MM.1S (cell line): ENCODE results near the gene PIP5K1C.
A peak's percentile ranks its signal among the peaks of the same experiment; 100 is the strongest.

Experiments
- DNase-seq: peaks from one replicate; pipeline ENCODE4 v3.0.0-alpha.2; 2015
- H2AFZ ChIP-seq: fragments of 300-600 bp; sonication (generic); 2 replicates; pipeline ENCODE4 v1.6.0; 2016; ENCODE audit warnings: antibody characterized with exemption, low read length
- H3F3A ChIP-seq: fragments of 300-600 bp; sonication (generic); 2 replicates; pipeline ENCODE4 v1.6.1; 2016; ENCODE audit warnings: mild to moderate bottlenecking, antibody characterized with exemption, low read length, moderate library complexity, mixed read lengths; ENCODE audit not compliant: insufficient read depth
- H3K27ac ChIP-seq: fragments of 300-600 bp; sonication (generic); 2 replicates; pipeline ENCODE4 v1.5.1; 2016; ENCODE audit warnings: mild to moderate bottlenecking, low read length
- H3K27me3 ChIP-seq: fragments of 300-600 bp; sonication (generic); replicated peaks from 2 replicates; pipeline ENCODE4 v1.6.0; 2016; ENCODE audit warnings: low read length; ENCODE audit not compliant: insufficient read depth
- H3K36me3 ChIP-seq: fragments of 300-600 bp; sonication (generic); replicated peaks from 2 replicates; pipeline ENCODE4 v1.6.1; 2016; ENCODE audit warnings: mild to moderate bottlenecking, low read length, mixed read lengths; ENCODE audit not compliant: insufficient read depth
- H3K4me1 ChIP-seq: fragments of 300-600 bp; sonication (generic); 2 replicates; pipeline ENCODE4 v1.6.1; 2016; ENCODE audit warnings: low read length, mixed read lengths
- H3K4me2 ChIP-seq: fragments of 300-600 bp; sonication (generic); 2 replicates; pipeline ENCODE4 v1.6.0; 2016; ENCODE audit warnings: low read depth, low read length
- H3K4me3 ChIP-seq: fragments of 300-600 bp; sonication (generic); 2 replicates; pipeline ENCODE4 v1.5.1; 2016; ENCODE audit warnings: low read length, mixed read lengths
- H3K79me2 ChIP-seq: fragments of 300-600 bp; sonication (generic); 2 replicates; pipeline ENCODE4 v1.6.1; 2016; ENCODE audit warnings: mixed run types, low read length, mixed read lengths
- H3K9ac ChIP-seq: fragments of 300-600 bp; sonication (generic); 2 replicates; pipeline ENCODE4 v1.6.1; 2016; ENCODE audit warnings: low read length, mixed read lengths
- H3K9me2 ChIP-seq: fragments of 300-600 bp; sonication (generic); replicated peaks from 2 replicates; pipeline ENCODE4 v1.6.1; 2016; ENCODE audit warnings: mild to moderate bottlenecking, low read length, mixed read lengths; ENCODE audit not compliant: insufficient read depth
- H3K9me3 ChIP-seq: fragments of 300-600 bp; sonication (generic); replicated peaks from 2 replicates; pipeline ENCODE4 v1.6.1; 2016; ENCODE audit warnings: mild to moderate bottlenecking, low read length, mixed read lengths; ENCODE audit not compliant: insufficient read depth
- H4K20me1 ChIP-seq: fragments of 300-600 bp; sonication (generic); 2 replicates; pipeline ENCODE4 v1.6.1; 2016; ENCODE audit warnings: mild to moderate bottlenecking, low read length, moderate library complexity, mixed read lengths; ENCODE audit not compliant: insufficient read depth
- EZH2 ChIP-seq: fragments of 300-600 bp; sonication (generic); optimal IDR thresholded peaks from 2 replicates; pipeline ENCODE3; 2017; ENCODE audit warnings: low read depth, mild to moderate bottlenecking, antibody characterized with exemption, low read length, mixed read lengths
- EZH2phosphoT487 ChIP-seq: fragments of 300-600 bp; sonication (generic); IDR thresholded peaks from 2 replicates; pipeline ENCODE4 v1.6.1; 2018; ENCODE audit warnings: antibody characterized with exemption, low read length
- TF ChIP-seq, protein P1 (sequence below): fragments of 300-600 bp; sonication (generic); IDR thresholded peaks from 2 replicates; pipeline ENCODE4 v1.5.1; 2016; ENCODE audit warnings: antibody characterized with exemption, low read length, mixed read lengths

The PIP5K1C gene

DNA sequence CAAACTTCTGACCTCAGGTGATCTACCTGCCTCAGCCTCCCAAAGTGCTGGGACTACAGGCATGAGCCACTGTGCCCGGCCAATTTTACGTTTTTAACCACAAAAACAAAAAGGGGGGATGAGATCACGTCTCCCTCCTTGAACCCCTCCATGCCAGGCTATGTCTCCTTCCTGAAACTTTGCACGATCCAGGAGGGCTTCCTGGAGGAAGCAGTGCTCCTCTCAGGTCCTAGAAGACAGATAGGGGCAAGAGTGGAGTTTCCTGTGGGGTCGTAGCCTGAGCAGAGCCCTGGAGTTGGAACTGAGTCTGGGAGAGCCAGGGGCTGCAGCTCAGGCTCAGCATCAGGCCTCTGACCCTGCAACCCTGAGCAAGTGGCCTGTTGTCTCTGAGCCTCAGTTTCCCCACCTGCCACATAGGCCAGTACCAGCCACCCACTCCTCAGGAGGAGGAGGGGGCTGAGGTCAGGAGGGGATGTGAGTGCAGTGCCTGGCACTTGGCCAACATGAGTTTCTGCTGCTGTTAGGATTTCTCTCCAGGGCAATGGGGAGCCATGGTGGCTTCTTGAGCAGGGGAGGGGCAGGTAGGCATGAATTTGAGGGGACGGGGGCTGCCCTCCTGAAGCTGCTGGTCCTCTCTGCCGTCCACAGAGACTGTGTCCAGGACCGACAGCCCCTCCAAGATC lies 45.2 kb upstream of the PIP5K1C start:
- Histone ChIP-seq H3K36me3 (no peaks in the 10 kb centered on the region), H3K27me3 (peaks cover 33% of the 10 kb centered on the region), H3K79me2 (no peaks in the 10 kb centered on the region), H3K9ac (no peak overlapping the region), H3K4me1 (no peaks in the 10 kb centered on the region), H2AFZ (no peak overlapping the region), H3K9me3 (no peaks in the 10 kb centered on the region), H3K9me2 (no peaks in the 10 kb centered on the region), H4K20me1 (no peaks in the 10 kb centered on the region), H3K4me2 (no peak overlapping the region), H3F3A (no peaks in the 10 kb centered on the region), H3K4me3 (no peak overlapping the region), H3K27ac (no peak overlapping the region)
- DNase-seq: no peak
- TF ChIP-seq, protein P1, sequence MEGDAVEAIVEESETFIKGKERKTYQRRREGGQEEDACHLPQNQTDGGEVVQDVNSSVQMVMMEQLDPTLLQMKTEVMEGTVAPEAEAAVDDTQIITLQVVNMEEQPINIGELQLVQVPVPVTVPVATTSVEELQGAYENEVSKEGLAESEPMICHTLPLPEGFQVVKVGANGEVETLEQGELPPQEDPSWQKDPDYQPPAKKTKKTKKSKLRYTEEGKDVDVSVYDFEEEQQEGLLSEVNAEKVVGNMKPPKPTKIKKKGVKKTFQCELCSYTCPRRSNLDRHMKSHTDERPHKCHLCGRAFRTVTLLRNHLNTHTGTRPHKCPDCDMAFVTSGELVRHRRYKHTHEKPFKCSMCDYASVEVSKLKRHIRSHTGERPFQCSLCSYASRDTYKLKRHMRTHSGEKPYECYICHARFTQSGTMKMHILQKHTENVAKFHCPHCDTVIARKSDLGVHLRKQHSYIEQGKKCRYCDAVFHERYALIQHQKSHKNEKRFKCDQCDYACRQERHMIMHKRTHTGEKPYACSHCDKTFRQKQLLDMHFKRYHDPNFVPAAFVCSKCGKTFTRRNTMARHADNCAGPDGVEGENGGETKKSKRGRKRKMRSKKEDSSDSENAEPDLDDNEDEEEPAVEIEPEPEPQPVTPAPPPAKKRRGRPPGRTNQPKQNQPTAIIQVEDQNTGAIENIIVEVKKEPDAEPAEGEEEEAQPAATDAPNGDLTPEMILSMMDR: no peak
- TF ChIP-seq EZH2phosphoT487 (no peak), EZH2 (no peak)

DNA sequence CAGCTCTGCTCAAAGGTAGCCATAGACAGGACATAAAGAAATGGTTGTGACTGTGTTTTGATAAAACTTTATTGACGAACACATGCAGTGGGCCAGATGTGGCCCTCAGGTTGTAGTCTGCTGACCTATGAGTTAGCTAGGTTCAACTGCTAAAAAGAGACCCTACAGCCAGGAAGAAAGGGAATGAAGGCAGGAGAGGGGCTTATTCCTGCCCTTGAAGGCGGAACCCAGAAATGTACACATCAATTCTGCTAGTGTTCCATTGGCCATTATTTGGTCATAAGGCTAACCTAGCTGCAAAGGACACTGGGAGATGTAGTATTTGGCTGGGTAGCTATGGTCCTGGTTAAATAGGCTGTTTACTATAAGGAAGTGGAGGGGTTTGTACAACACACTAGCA lies 43.2 kb upstream of the PIP5K1C start:
- TF ChIP-seq EZH2phosphoT487 (no peak), EZH2 (no peak)
- TF ChIP-seq, protein P1: no peak
- no peak overlapping the region for H3K9ac ChIP-seq
- H3K79me2 ChIP-seq: no peaks in the 10 kb centered on the region
- no peak overlapping the region for H3K4me2 ChIP-seq
- no peaks in the 10 kb centered on the region for H3K4me1 ChIP-seq
- H4K20me1 ChIP-seq: no peaks in the 10 kb centered on the region
- no peak for DNase-seq
- H3K4me3 ChIP-seq: no peak overlapping the region
- no peaks in the 10 kb centered on the region for H3F3A ChIP-seq
- no peaks in the 10 kb centered on the region for H3K9me2 ChIP-seq
- peak overlapping the region; percentile 43; the same call in 1 of the 2 replicates for H2AFZ ChIP-seq
- H3K27ac ChIP-seq: no peak overlapping the region
- no peaks in the 10 kb centered on the region for H3K36me3 ChIP-seq
- peaks cover 53% of the 10 kb centered on the region for H3K27me3 ChIP-seq
- H3K9me3 ChIP-seq: no peaks in the 10 kb centered on the region

DNA sequence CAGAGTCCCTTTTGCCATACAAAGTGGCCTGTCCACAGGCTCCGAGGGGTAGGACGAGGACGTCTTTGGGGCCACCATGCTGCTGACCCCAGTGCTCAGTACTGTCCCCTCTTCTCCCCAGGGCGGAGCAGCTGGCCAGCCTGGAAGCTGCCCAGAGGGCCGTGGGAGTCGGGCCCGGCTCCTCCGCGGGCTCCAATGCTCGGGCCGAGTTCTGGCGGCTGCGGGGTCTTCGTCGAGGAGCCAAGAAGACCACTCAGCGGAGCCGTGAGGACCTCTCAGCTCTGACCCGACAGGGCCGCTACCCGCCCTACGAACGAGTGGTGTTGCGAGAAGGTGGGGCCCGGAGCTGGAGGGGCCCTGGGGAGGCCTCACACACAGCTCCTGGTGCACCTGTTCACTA lies 40.2 kb upstream of the PIP5K1C start:
- H3K4me3 ChIP-seq: no peak overlapping the region
- H3K79me2 ChIP-seq: no peaks in the 10 kb centered on the region

More for the DNA sequence above, 40.2 kb upstream of the PIP5K1C start:
- Histone ChIP-seq H3F3A (no peaks in the 10 kb centered on the region), H3K9ac (no peak overlapping the region), H3K27me3 (peaks cover 84% of the 10 kb centered on the region), H3K4me2 (no peak overlapping the region), H2AFZ (no peak overlapping the region), H3K9me2 (no peaks in the 10 kb centered on the region), H3K9me3 (no peaks in the 10 kb centered on the region), H4K20me1 (no peaks in the 10 kb centered on the region), H3K36me3 (no peaks in the 10 kb centered on the region), H3K4me1 (no peaks in the 10 kb centered on the region), H3K27ac (no peak overlapping the region)
- DNase-seq: no peak
- TF ChIP-seq, protein P1: no peak
- TF ChIP-seq EZH2 (no peak), EZH2phosphoT487 (no peak)
